ENCODE results near the gene IL22RA2. TPM values are rescaled to one million over a fixed set of nuclear protein-coding genes. Genes with fewer than 3 reads are reported as not detected.

The IL22RA2 gene
- total and polyA plus RNA-seq, 4 donors = 0.05 TPM; not detected in 3

DNA sequence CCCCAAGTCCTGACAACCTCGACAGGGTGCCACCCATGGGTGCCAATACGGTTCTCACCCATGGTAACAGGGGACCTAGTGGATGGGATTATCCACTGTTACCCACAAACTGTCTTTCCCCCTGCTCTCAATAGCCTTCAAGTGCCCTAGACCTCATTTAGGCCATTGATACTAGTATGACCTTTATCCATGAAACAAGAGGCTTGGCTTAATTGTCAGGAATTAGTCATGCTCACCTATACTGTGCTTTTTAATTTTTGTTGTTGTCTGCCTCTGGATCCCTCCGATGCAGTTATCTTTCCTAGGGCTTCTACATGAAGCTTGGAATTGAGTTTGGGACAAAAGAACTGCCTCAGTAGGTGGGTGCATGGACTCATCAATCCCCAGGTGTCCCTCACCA, 11.8 kb upstream of the IL22RA2 start:
- WGBS = 83% methylated on average over 3 of the region's 3 CpGs
- H3K9me3 ChIP-seq (ENCODE audit: control insufficient read depth in 4 of 4, low read length in 3 of 4) = peaks cover 5 to 50% (median 13%) of the 10 kb centered on the region in 4 donors
- DNase-seq (ENCODE audit: low spot score) = no peak

DNA sequence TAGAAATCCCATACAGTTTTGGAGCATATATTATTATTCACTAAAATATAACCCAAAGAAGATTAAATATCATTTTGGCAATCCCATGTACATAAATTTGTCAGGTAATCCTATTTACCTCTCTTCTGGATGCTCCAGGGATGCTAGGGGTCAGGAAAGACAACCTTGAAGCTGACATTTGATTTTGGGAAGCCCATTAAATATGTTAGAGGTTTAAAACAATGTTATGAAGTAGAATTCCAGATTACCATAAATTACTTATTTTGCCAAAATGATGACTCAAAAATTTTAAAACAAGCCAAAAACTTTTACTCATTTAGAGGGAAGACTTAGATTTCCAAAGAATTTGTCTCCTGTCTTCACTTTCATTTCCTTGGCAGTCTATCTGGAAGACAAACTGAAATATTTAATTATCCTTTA, 9.2 kb upstream of the IL22RA2 start:
- Histone ChIP-seq H3K4me3 (ENCODE audit: low read depth in 1 of 3, low read length in 3 of 3) (no peak overlapping the region), H3K27me3 (ENCODE audit: control insufficient read depth in 4 of 4, insufficient read depth in 4 of 4, low read length in 3 of 4) (no peaks in the 10 kb centered on the region), H3K36me3 (ENCODE audit: control insufficient read depth in 4 of 4, insufficient read depth in 3 of 4, low read depth in 1 of 4, low read length in 3 of 4) (no peaks in the 10 kb centered on the region), H3K27ac (ENCODE audit: low read depth in 1 of 2, low read length in 2 of 2) (no peak overlapping the region), H3K9ac (ENCODE audit: low read depth in 1 of 2, low read length in 2 of 2) (no peak overlapping the region), H3K9me3 (ENCODE audit: control insufficient read depth in 4 of 4, low read length in 3 of 4) (peaks cover 5 to 50% (median 13%) of the 10 kb centered on the region in 4 donors), H3K4me1 (ENCODE audit: control insufficient read depth in 4 of 4, insufficient read depth in 4 of 4, low read length in 3 of 4) (no peaks in the 10 kb centered on the region)
- DNase-seq (ENCODE audit: low spot score) = no peak
- TF ChIP-seq, protein P1, sequence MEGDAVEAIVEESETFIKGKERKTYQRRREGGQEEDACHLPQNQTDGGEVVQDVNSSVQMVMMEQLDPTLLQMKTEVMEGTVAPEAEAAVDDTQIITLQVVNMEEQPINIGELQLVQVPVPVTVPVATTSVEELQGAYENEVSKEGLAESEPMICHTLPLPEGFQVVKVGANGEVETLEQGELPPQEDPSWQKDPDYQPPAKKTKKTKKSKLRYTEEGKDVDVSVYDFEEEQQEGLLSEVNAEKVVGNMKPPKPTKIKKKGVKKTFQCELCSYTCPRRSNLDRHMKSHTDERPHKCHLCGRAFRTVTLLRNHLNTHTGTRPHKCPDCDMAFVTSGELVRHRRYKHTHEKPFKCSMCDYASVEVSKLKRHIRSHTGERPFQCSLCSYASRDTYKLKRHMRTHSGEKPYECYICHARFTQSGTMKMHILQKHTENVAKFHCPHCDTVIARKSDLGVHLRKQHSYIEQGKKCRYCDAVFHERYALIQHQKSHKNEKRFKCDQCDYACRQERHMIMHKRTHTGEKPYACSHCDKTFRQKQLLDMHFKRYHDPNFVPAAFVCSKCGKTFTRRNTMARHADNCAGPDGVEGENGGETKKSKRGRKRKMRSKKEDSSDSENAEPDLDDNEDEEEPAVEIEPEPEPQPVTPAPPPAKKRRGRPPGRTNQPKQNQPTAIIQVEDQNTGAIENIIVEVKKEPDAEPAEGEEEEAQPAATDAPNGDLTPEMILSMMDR (IDR thresholded peaks at IDR 0.05; ENCODE audit: low read depth, low read length, missing input control) = no peak
- TF ChIP-seq NR2F2 (IDR thresholded peaks at IDR 0.05) = no peak
- no peak for TF ChIP-seq GABPA (IDR thresholded peaks at IDR 0.05 in 1 of 2, conservative IDR thresholded peaks at IDR 0.05 in 1 of 2)
- TF ChIP-seq HNF4A (conservative IDR thresholded peaks at IDR 0.05) = no peak
- TF ChIP-seq YY1 (IDR thresholded peaks at IDR 0.05) = no peak
- TF ChIP-seq, protein P2, sequence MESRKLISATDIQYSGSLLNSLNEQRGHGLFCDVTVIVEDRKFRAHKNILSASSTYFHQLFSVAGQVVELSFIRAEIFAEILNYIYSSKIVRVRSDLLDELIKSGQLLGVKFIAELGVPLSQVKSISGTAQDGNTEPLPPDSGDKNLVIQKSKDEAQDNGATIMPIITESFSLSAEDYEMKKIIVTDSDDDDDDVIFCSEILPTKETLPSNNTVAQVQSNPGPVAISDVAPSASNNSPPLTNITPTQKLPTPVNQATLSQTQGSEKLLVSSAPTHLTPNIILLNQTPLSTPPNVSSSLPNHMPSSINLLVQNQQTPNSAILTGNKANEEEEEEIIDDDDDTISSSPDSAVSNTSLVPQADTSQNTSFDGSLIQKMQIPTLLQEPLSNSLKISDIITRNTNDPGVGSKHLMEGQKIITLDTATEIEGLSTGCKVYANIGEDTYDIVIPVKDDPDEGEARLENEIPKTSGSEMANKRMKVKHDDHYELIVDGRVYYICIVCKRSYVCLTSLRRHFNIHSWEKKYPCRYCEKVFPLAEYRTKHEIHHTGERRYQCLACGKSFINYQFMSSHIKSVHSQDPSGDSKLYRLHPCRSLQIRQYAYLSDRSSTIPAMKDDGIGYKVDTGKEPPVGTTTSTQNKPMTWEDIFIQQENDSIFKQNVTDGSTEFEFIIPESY (IDR thresholded peaks at IDR 0.05) = no peak
- no peak for TF ChIP-seq TAF1 (conservative IDR thresholded peaks at IDR 0.05)

More for the DNA sequence above, 11.8 kb upstream of the IL22RA2 start:
- Histone ChIP-seq H3K9ac (ENCODE audit: low read depth in 1 of 2, low read length in 2 of 2) (no peak overlapping the region), H3K36me3 (ENCODE audit: control insufficient read depth in 4 of 4, insufficient read depth in 3 of 4, low read depth in 1 of 4, low read length in 3 of 4) (no peaks in the 10 kb centered on the region), H3K27ac (ENCODE audit: low read depth in 1 of 2, low read length in 2 of 2) (no peak overlapping the region), H3K4me3 (ENCODE audit: low read depth in 1 of 3, low read length in 3 of 3) (peak overlapping the region in 1 of 3 donors; percentile 26), H3K4me1 (ENCODE audit: control insufficient read depth in 4 of 4, insufficient read depth in 4 of 4, low read length in 3 of 4) (no peaks in the 10 kb centered on the region), H3K27me3 (ENCODE audit: control insufficient read depth in 4 of 4, insufficient read depth in 4 of 4, low read length in 3 of 4) (no peaks in the 10 kb centered on the region)
- TF ChIP-seq HNF4A (conservative IDR thresholded peaks at IDR 0.05) (no peak), YY1 (IDR thresholded peaks at IDR 0.05) (no peak), RAD21 (IDR thresholded peaks at IDR 0.05) (no peak), NR2F2 (IDR thresholded peaks at IDR 0.05) (no peak), TAF1 (conservative IDR thresholded peaks at IDR 0.05) (no peak), JUND (IDR thresholded peaks at IDR 0.05) (no peak), FOXA1 (IDR thresholded peaks at IDR 0.05) (no peak), SP1 (IDR thresholded peaks at IDR 0.05) (no peak), GABPA (IDR thresholded peaks at IDR 0.05 in 1 of 2, conservative IDR thresholded peaks at IDR 0.05 in 1 of 2) (no peak), RXRA (IDR thresholded peaks at IDR 0.05) (no peak), FOXA2 (IDR thresholded peaks at IDR 0.05) (no peak), HNF4G (IDR thresholded peaks at IDR 0.05) (no peak)
- TF ChIP-seq, protein P3, sequence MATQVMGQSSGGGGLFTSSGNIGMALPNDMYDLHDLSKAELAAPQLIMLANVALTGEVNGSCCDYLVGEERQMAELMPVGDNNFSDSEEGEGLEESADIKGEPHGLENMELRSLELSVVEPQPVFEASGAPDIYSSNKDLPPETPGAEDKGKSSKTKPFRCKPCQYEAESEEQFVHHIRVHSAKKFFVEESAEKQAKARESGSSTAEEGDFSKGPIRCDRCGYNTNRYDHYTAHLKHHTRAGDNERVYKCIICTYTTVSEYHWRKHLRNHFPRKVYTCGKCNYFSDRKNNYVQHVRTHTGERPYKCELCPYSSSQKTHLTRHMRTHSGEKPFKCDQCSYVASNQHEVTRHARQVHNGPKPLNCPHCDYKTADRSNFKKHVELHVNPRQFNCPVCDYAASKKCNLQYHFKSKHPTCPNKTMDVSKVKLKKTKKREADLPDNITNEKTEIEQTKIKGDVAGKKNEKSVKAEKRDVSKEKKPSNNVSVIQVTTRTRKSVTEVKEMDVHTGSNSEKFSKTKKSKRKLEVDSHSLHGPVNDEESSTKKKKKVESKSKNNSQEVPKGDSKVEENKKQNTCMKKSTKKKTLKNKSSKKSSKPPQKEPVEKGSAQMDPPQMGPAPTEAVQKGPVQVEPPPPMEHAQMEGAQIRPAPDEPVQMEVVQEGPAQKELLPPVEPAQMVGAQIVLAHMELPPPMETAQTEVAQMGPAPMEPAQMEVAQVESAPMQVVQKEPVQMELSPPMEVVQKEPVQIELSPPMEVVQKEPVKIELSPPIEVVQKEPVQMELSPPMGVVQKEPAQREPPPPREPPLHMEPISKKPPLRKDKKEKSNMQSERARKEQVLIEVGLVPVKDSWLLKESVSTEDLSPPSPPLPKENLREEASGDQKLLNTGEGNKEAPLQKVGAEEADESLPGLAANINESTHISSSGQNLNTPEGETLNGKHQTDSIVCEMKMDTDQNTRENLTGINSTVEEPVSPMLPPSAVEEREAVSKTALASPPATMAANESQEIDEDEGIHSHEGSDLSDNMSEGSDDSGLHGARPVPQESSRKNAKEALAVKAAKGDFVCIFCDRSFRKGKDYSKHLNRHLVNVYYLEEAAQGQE (IDR thresholded peaks at IDR 0.05) = no peak
- TF ChIP-seq, protein P4, sequence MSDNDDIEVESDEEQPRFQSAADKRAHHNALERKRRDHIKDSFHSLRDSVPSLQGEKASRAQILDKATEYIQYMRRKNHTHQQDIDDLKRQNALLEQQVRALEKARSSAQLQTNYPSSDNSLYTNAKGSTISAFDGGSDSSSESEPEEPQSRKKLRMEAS (IDR thresholded peaks at IDR 0.05) = no peak
- TF ChIP-seq, protein P5, sequence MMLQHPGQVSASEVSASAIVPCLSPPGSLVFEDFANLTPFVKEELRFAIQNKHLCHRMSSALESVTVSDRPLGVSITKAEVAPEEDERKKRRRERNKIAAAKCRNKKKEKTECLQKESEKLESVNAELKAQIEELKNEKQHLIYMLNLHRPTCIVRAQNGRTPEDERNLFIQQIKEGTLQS (IDR thresholded peaks at IDR 0.05) = no peak
- TF ChIP-seq, protein P2 (IDR thresholded peaks at IDR 0.05) = no peak
